KBM-7 (cell line): ENCODE results near the gene ARNT2.
"Not testable (repeated sequence)": the region's sequence is repeated elsewhere in the genome, so short reads cannot be mapped to it uniquely, and the experiment has no call there.

Experiments used
- DNase-seq: peaks from one replicate; pipeline ENCODE4 v3.0.0-alpha.2; 2015
- in situ Hi-C: fragments of 300-500 bp; cut with MboI; formaldehyde crosslinking; loops from 2 replicates; pipeline ENCODE4 v1.14.3; 2020; ENCODE audit warnings: low sequenced_read_pairs, low pct_unique_long_range_greater_than_20kb, mixed read lengths

Gene ARNT2

DNA sequence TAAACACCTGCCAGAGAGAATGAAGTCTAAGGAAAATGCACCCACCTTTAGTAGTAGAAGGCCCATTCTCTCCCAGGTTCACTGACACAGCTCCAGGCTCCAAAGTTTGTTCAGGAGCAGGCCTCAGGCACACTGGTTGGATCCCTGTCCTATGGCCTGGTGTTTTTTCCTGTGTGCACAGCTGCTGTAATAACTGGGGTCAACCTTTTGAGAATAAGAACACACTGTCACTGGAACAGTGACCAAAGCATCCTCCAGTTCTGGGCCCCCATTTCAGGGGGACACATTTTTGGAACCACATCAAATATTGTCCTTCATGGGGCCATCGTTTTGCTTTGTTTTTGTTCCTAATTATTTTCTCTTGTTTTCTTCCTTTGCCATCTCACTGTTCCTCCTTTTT lies 95.8 kb downstream of the ARNT2 start:
- in situ Hi-C loops: no loop called here
- DNase-seq: no peak

DNA sequence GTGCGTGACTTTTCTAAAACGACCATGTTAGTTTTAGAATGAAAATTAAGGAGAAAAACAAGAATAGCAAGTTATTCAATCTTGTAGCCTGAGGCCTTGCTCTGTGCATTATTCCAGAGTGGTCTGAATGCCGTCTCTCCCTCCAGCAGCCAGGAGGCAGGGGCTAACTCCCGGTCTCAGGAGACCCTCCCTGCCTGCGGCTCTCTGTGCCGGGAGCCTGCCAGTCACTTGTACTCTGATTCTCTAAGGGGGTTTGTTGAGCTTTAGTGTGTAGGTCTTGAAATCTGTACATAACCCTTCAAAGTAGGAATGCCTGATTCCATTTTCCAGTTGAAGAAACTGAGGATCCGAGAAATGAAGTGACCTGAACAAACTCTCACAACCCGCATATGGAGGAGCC lies 97.3 kb downstream of the ARNT2 start:
- in situ Hi-C loops: no loop called here
- no peak for DNase-seq

- in situ Hi-C loops: no loop called here
- DNase-seq: no peak
These were observed 98.6 kb downstream of the ARNT2 start for GRCh38 chr15:80502782-80503181.

GRCh38 chr15:80503319-80503952 lies 99.3 kb downstream of the ARNT2 start:
- in situ Hi-C loops: no loop called here

DNA sequence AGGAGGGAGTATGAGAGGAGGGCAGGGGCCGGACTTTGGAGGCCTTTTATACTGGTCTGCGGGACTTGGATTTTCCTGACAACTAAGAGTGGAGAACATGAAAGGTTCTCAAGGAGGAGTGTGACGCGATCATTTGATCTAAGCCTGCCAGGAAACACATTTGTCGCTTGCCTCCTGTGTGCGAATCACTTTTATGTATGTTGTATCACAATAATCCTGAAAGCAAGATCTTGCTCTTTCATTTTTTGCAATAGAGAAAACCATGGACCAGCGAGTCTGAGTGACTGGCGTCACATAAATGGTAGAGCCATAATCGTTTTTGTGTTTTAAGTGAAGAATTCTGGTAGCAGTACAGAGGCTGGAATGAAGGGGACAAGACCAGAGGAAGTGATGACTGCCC lies 100.7 kb downstream of the ARNT2 start:
- no peak for DNase-seq

More at GRCh38 chr15:80503319-80503952, 99.3 kb downstream of the ARNT2 start:
- no peak for DNase-seq

GRCh38 chr15:80506286-80506893 lies 102.2 kb downstream of the ARNT2 start:
- DNase-seq: no peak
- in situ Hi-C loops: no loop called here

More for the DNA sequence above, 100.7 kb downstream of the ARNT2 start:
- in situ Hi-C loops: no loop called here

GRCh38 chr15:80507131-80507530 lies 102.9 kb downstream of the ARNT2 start:
- no peak for DNase-seq
- in situ Hi-C loops: no loop called here

DNA sequence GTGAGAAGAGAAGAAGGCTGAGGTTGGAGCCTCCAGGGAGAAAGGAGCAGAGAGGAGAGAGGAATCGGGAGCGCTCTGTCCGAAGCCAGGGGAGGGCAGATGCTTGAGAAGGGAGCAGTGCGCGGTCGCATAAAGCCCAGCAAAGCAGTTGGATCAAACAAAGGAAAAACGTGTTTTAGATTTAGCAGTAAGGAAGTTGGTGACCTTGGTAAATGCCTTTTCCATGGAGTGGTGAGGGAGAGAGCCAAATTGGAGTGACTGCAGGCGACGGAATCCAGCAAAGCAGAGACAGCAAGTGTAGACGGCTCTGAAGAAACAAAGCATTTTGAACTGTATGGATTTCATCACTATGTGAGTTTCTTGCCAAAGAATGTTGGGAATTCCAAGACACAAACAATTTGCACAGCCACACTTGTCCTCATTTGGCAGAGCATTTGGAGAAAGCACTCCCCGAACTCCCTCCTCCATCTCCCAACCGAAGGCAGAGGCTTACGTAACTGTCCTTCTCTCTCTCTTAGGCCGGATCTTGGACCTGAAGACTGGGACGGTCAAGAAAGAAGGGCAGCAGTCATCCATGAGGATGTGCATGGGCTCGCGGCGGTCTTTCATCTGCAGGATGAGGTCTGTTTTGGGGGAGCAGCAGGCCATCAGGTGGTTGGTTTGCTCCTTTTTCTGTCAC lies 103.6 kb downstream of the ARNT2 start:
- DNase-seq: no peak
- in situ Hi-C loops: no loop called here

DNA sequence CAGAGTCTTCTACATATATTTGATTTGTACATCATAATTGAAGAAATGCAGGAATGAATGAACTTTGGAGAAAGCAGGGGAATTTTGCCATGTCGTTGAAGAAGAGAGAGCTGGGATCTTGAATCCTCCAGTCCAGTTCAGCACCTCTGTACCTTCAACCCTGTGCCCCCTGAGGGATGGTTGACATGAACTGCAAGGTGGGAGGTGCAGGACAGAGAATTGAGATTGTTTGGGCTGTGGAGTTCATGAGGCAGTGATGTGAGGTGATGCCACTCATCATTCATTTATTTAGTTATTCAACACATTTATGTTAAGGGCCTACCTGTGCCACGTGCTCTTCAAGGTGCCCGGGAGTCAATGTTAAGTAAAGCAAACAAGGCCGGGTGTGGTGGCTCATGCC lies 104.6 kb downstream of the ARNT2 start:
- no peak for DNase-seq
- in situ Hi-C loops: no loop called here

- in situ Hi-C loops: no loop called here
- no peak for DNase-seq
These were observed 105.6 kb downstream of the ARNT2 start for GRCh38 chr15:80509800-80510199.

DNA sequence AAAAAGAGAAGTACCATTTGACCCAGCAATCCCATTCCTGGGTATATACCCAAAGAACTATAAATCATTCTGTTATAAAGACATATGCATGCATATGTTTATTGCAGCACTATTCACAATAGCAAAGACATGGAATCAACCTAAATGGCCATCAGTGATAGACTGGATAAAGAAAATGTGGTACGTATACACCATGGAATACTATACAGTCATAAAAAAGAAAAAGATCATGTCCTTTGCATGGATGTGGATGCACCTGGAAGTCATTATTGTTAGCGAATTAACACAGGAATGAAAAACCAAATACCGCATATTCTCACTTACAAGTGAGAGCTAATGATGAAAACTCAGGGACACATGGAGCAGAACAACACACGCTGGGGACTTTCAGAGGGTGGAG lies 106.8 kb downstream of the ARNT2 start:
- in situ Hi-C loops, DNase-seq: not testable (repeated sequence)

DNA sequence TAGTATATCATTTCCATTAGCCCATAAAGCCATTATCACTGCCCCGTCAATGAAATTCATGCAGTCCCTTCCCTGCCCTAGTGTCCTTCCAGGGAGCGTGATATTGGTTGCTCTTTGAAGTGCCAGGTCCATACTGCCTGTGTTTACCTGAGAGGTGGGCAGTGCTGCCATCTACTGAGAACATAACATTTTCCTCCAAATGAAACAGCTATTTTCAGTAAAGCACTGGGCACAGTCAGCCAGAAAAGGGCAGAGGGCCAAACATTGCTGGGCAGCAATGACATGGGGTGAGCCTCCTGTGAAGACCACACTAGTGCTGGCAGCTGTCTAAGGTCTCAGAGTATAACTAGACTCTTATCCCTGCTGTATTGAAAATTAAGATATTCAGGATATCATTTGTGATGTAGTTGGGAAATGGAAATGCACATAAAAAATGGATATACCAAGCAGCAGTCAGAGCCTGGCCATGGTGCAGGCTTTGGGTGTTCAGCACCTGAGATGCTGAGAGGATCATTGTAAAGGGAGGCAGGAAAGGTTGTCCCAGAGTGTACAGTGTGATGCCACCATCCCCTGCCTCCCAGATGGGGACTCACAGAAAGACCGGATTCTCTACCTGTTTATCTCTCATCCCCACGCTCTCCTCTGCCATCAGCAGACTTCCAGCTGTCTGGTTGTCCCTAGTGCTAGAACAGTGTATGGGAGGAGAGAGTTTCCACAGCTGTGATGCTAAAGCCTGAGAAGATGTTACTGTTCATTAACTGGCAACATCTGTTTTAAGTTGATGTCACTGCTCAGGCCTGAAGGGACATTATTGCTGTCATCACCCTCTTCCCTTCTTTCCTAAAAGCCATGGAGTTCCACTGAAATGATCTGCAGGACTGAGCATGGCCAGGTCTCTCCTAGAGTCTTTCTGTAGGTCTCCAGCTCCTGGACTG lies 108.8 kb downstream of the ARNT2 start:
- in situ Hi-C loops: no loop called here
- no peak for DNase-seq

DNA sequence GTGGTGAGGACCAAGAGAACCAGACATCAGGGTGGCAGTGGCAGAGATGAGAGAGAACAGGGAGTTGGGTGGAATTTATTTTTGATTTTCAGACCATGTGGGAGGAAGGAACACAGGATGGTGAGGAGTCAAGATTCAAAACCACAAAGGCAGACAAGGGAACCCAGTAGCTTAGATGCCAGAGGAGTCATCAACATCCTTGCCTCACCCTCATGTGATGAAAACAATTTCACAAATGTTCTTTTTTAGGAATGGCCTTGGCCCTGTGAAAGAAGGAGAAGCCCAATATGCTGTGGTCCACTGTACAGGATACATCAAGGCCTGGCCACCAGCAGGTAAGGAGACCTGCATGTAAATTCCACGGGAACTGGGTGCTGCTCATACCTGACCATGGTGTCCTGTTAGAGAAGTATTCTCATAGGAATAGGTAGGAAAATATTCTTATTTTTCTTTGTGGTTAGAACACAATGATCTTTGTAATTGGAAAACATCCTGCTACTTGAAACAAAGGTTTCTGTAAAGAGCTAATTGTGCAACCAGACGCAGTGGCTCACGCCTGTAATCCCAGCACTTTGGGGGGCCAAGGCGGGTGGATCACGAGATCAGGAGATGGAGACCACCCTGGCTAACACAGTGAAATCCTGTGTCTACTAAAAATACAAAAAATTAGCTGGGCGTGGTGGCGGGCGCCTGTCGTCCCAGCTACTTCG lies 110.0 kb downstream of the ARNT2 start:
- in situ Hi-C loops: no loop called here

GRCh38 chr15:80517290-80517689 lies 113.1 kb downstream of the ARNT2 start:
- DNase-seq: no peak
- in situ Hi-C loops: no loop called here

More for the DNA sequence above, 110.0 kb downstream of the ARNT2 start:
- DNase-seq: no peak

DNA sequence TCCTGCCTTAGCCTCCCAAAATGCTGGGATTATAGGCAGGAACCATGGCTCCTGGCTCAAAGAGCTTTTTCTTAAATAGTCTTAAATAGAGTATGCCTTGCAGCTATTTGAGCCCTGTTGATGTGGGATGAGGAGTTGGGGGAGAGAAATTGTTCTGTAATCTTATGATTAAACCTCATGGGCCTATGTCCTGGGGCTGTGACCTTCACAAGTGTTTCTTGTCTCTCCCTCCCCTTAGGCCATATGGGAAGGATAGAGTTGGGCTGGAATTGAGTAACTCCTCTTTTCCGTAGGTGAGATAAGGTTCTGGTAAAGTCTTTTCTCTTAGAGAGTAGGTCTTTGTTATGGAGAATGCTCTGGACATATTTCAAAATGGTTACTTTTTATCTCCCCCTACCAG lies 114.3 kb downstream of the ARNT2 start:
- DNase-seq: no peak
- in situ Hi-C loops: no loop called here

DNA sequence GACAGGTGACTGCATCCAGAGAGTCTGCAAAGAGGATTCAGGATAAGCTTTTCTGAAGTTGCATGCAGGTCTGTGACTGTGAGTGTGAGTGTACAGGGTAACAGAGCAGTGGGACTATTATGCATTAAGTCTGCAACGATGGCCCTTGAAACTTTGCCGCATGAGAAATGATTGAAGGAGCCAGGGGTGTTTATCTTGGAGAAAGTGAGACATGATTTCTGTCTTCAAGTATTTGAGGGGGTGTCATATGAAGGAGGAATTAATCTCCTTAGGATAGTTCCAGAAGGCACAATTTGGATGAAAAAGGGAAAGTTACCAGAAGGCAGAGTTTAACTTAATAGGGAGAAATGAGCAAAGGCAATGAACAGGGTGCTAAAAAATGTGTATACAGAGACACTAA lies 119.6 kb downstream of the ARNT2 start:
- no peak for DNase-seq
- in situ Hi-C loops: no loop called here

- no peak for DNase-seq
- in situ Hi-C loops: no loop called here
These were observed 121.7 kb downstream of the ARNT2 start for GRCh38 chr15:80525853-80526252.

- no peak for DNase-seq
- in situ Hi-C loops: no loop called here
These were observed 122.6 kb downstream of the ARNT2 start for GRCh38 chr15:80526556-80527340.
